ENCODE data around the gene SCYGR8.

Gene SCYGR8

GRCh38 chr2:227780981-227781615 is 35.4 kb downstream of the SCYGR8 start:
- DNase-seq (ENCODE audit: low read depth, low spot score): no peak
- Histone ChIP-seq H3K4me1 (ENCODE audit: control insufficient read depth, insufficient read depth, low read length) (no peaks in the 10 kb centered on the region), H3K9me3 (ENCODE audit: control insufficient read depth, insufficient read depth, low read length) (no peaks in the 10 kb centered on the region), H3K4me3 (ENCODE audit: low read length) (no peak overlapping the region), H3K27me3 (ENCODE audit: control insufficient read depth, insufficient read depth, low read length) (no peaks in the 10 kb centered on the region), H3K27ac (ENCODE audit: low read length) (no peak overlapping the region), H3K36me3 (ENCODE audit: control insufficient read depth, insufficient read depth, low read length) (no peaks in the 10 kb centered on the region)
- no CpG with 5 or more reads among the region's 14 CpGs for WGBS (ENCODE audit: insufficient coverage, insufficient read length)

- no CpG with 5 or more reads among the region's 8 CpGs for WGBS (ENCODE audit: insufficient coverage, insufficient read length)
- no peaks in the 10 kb centered on the region for H3K27me3 ChIP-seq (ENCODE audit: control insufficient read depth, insufficient read depth, low read length)
- no peak overlapping the region for H3K27ac ChIP-seq (ENCODE audit: low read length)
- H3K4me3 ChIP-seq (ENCODE audit: low read length): no peak overlapping the region
- H3K4me1 ChIP-seq (ENCODE audit: control insufficient read depth, insufficient read depth, low read length): no peaks in the 10 kb centered on the region
- H3K9me3 ChIP-seq (ENCODE audit: control insufficient read depth, insufficient read depth, low read length): no peaks in the 10 kb centered on the region
- H3K36me3 ChIP-seq (ENCODE audit: control insufficient read depth, insufficient read depth, low read length): no peaks in the 10 kb centered on the region
- no peak for DNase-seq (ENCODE audit: low read depth, low spot score)
Observed at GRCh38 chr2:227781841-227782240, 36.1 kb downstream of the SCYGR8 start.

GRCh38 chr2:227782804-227783203 is 37.1 kb downstream of the SCYGR8 start:
- no peaks in the 10 kb centered on the region for H3K9me3 ChIP-seq (ENCODE audit: control insufficient read depth, insufficient read depth, low read length)
- no peaks in the 10 kb centered on the region for H3K36me3 ChIP-seq (ENCODE audit: control insufficient read depth, insufficient read depth, low read length)
- WGBS (ENCODE audit: insufficient coverage, insufficient read length): no CpG with 5 or more reads among the region's 5 CpGs
- H3K27ac ChIP-seq (ENCODE audit: low read length): no peak overlapping the region
- H3K27me3 ChIP-seq (ENCODE audit: control insufficient read depth, insufficient read depth, low read length): no peaks in the 10 kb centered on the region
- DNase-seq (ENCODE audit: low read depth, low spot score): no peak
- no peaks in the 10 kb centered on the region for H3K4me1 ChIP-seq (ENCODE audit: control insufficient read depth, insufficient read depth, low read length)
- no peak overlapping the region for H3K4me3 ChIP-seq (ENCODE audit: low read length)

- Histone ChIP-seq H3K36me3 (ENCODE audit: control insufficient read depth, insufficient read depth, low read length) (no peaks in the 10 kb centered on the region), H3K27ac (ENCODE audit: low read length) (no peak overlapping the region), H3K4me3 (ENCODE audit: low read length) (no peak overlapping the region), H3K9me3 (ENCODE audit: control insufficient read depth, insufficient read depth, low read length) (no peaks in the 10 kb centered on the region), H3K27me3 (ENCODE audit: control insufficient read depth, insufficient read depth, low read length) (no peaks in the 10 kb centered on the region), H3K4me1 (ENCODE audit: control insufficient read depth, insufficient read depth, low read length) (no peaks in the 10 kb centered on the region)
- no CpG with 5 or more reads among the region's 12 CpGs for WGBS (ENCODE audit: insufficient coverage, insufficient read length)
- no peak for DNase-seq (ENCODE audit: low read depth, low spot score)
Observed at GRCh38 chr2:227783404-227784138, 37.9 kb downstream of the SCYGR8 start.

- Histone ChIP-seq H3K36me3 (ENCODE audit: control insufficient read depth, insufficient read depth, low read length) (no peaks in the 10 kb centered on the region), H3K4me3 (ENCODE audit: low read length) (no peak overlapping the region), H3K4me1 (ENCODE audit: control insufficient read depth, insufficient read depth, low read length) (no peaks in the 10 kb centered on the region), H3K9me3 (ENCODE audit: control insufficient read depth, insufficient read depth, low read length) (no peaks in the 10 kb centered on the region), H3K27me3 (ENCODE audit: control insufficient read depth, insufficient read depth, low read length) (no peaks in the 10 kb centered on the region), H3K27ac (ENCODE audit: low read length) (no peak overlapping the region)
- WGBS (ENCODE audit: insufficient coverage, insufficient read length): no CpG with 5 or more reads among the region's 1 CpG
- DNase-seq (ENCODE audit: low read depth, low spot score): no peak
Observed at GRCh38 chr2:227785293-227785692, 39.6 kb downstream of the SCYGR8 start.

- H3K27ac ChIP-seq (ENCODE audit: low read length): no peak overlapping the region
- no peaks in the 10 kb centered on the region for H3K4me1 ChIP-seq (ENCODE audit: control insufficient read depth, insufficient read depth, low read length)
- H3K27me3 ChIP-seq (ENCODE audit: control insufficient read depth, insufficient read depth, low read length): no peaks in the 10 kb centered on the region
- no peaks in the 10 kb centered on the region for H3K9me3 ChIP-seq (ENCODE audit: control insufficient read depth, insufficient read depth, low read length)
- no CpG with 5 or more reads among the region's 4 CpGs for WGBS (ENCODE audit: insufficient coverage, insufficient read length)
- no peak overlapping the region for H3K4me3 ChIP-seq (ENCODE audit: low read length)
- no peak for DNase-seq (ENCODE audit: low read depth, low spot score)
- no peaks in the 10 kb centered on the region for H3K36me3 ChIP-seq (ENCODE audit: control insufficient read depth, insufficient read depth, low read length)
Observed at GRCh38 chr2:227788561-227789018, 42.9 kb downstream of the SCYGR8 start.

DNA sequence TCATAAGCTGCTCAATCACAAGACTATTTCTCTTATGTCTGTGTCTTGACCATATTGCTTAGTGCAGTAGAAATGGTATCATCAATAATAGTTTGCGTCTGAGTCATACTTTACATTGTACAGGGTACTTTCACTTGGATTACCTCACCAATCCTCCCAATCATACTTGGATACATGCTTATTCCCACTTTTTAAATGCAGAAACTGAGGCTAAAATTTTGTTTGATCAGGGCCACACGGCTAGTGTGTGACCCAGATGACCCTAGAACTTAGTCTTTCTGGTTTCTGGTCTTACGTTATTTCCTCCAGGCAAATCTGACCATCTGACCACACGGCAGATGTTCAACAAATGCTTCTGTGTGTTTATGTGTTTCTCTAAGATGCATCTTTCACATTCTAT is 44.1 kb downstream of the SCYGR8 start:
- no peaks in the 10 kb centered on the region for H3K36me3 ChIP-seq (ENCODE audit: control insufficient read depth, insufficient read depth, low read length)
- no CpG with 5 or more reads among the region's 4 CpGs for WGBS (ENCODE audit: insufficient coverage, insufficient read length)
- H3K27me3 ChIP-seq (ENCODE audit: control insufficient read depth, insufficient read depth, low read length): no peaks in the 10 kb centered on the region
- no peak overlapping the region for H3K27ac ChIP-seq (ENCODE audit: low read length)
- no peaks in the 10 kb centered on the region for H3K9me3 ChIP-seq (ENCODE audit: control insufficient read depth, insufficient read depth, low read length)
- no peak for DNase-seq (ENCODE audit: low read depth, low spot score)
- H3K4me3 ChIP-seq (ENCODE audit: low read length): no peak overlapping the region
- no peaks in the 10 kb centered on the region for H3K4me1 ChIP-seq (ENCODE audit: control insufficient read depth, insufficient read depth, low read length)

DNA sequence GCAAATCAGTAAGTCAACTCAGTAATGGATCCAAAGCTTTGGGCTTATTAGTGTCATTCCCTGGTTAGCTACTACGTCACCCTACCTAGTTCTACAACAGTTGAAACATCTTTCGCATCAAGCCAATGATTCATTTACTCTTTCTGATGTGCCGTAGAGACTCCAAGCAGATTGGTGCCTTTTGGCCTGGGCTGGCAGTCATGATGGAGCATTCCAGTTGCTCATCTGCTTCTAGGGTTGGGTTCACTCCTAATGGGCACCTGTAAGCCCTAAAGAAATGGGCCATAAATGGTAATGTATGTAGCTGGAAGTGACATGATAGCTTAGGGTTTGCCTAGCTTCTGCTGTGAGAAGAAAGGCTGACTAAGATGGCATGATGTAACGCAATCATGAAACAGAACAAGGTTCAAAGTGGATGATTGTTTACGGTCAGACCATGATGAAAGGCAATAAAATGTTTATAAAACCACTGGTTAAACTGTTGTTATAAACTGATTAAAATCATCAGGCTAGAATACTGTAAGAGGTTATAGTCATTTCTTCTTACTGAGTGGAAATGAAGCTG is 47.5 kb downstream of the SCYGR8 start:
- H3K4me1 ChIP-seq (ENCODE audit: control insufficient read depth, insufficient read depth, low read length): no peaks in the 10 kb centered on the region
- WGBS (ENCODE audit: insufficient coverage, insufficient read length): no CpG with 5 or more reads among the region's 5 CpGs
- no peaks in the 10 kb centered on the region for H3K27me3 ChIP-seq (ENCODE audit: control insufficient read depth, insufficient read depth, low read length)
- no peak overlapping the region for H3K27ac ChIP-seq (ENCODE audit: low read length)
- H3K36me3 ChIP-seq (ENCODE audit: control insufficient read depth, insufficient read depth, low read length): no peaks in the 10 kb centered on the region
- DNase-seq (ENCODE audit: low read depth, low spot score): no peak
- H3K9me3 ChIP-seq (ENCODE audit: control insufficient read depth, insufficient read depth, low read length): no peaks in the 10 kb centered on the region
- H3K4me3 ChIP-seq (ENCODE audit: low read length): no peak overlapping the region
